Stomach (tissue), 9 donors: ENCODE results near the gene CUX1. TPM values are rescaled to one million over a fixed set of nuclear protein-coding genes. Genes with fewer than 3 reads are reported as not detected.
A peak's percentile ranks its signal among the peaks of the same experiment; 100 is the strongest.

Experiments
- DNase-seq, 2 donors: peaks; one replicate each; pipeline versions ENCODE4 v3.0.0 to v3.0.0-alpha.2; 2013 to 2019
- H3K27ac ChIP-seq, 5 donors: fragments of 200-600 bp in 4 of 5; sonication (generic) in 4 of 5; one replicate each; pipeline ENCODE4 v1.5.1; 2013 to 2019; ENCODE audit warnings: mild to moderate bottlenecking in 1 of 5, moderate library complexity in 1 of 5
- H3K27me3 ChIP-seq, 3 donors: fragments of 200-600 bp; sonication (generic); one replicate each; pipeline ENCODE4 v1.5.1; 2017 to 2019; ENCODE audit warnings: mixed run types in 1 of 3
- H3K36me3 ChIP-seq, 4 donors: fragments of 200-600 bp; sonication (generic); 1 replicate in 3 of 4; 2 replicates in 1 of 4; pipeline ENCODE4 v1.5.1; 2016 to 2019
- H3K4me1 ChIP-seq, 4 donors: fragments of 200-600 bp; sonication (generic); one replicate each; pipeline ENCODE4 v1.5.1; 2016 to 2019
- H3K4me3 ChIP-seq, 4 donors: fragments of 200-600 bp; sonication (generic) in 3 of 4; one replicate each; pipeline ENCODE4 v1.5.1; 2016 to 2019; ENCODE audit warnings: mild to moderate bottlenecking in 1 of 4
- H3K9me3 ChIP-seq, 4 donors: fragments of 200-600 bp; sonication (generic); one replicate each; pipeline ENCODE4 v1.5.1; 2016 to 2019
- CTCF ChIP-seq, 7 experiments: fragments of 450-650 bp in 4 of 7; fragments of 200-600 bp in 3 of 7; sonication (generic) in 3 of 7; IDR thresholded peaks; one replicate each; pipeline ENCODE4 v1.5.1; 2016 to 2019; ENCODE audit warnings: antibody characterized with exemption in 7 of 7, control low read depth in 2 of 7, mild to moderate bottlenecking in 1 of 7
- EP300 ChIP-seq: sonication (generic); formaldehyde crosslinking; IDR thresholded peaks from one replicate; pipeline ENCODE4 v1.6.1; 2017; ENCODE audit warnings: antibody characterized with exemption
- POLR2A ChIP-seq, 4 donors: fragments of 450-650 bp; IDR thresholded peaks; one replicate each; pipeline ENCODE4 v1.6.1; 2016; ENCODE audit warnings: antibody characterized with exemption in 4 of 4, control low read depth in 2 of 4, mild to moderate bottlenecking in 1 of 4, moderate library complexity in 1 of 4
- POLR2AphosphoS5 ChIP-seq, 3 donors: sonication (generic); formaldehyde crosslinking; IDR thresholded peaks; one replicate each; pipeline ENCODE4 v1.6.1; 2016; ENCODE audit warnings: antibody characterized with exemption in 3 of 3
- WGBS, 5 donors: extraction: QIAGEN DNeasy Blood & Tissue Kit in 3 of 5; methylation state at CpG; one replicate each; pipeline versions ENCODE4 v1.1.5 to v1.1.7; 2013 to 2018; 5-methylcytosine and 5-hydroxymethylcytosine counted together
- intact Hi-C: fragments of 100-400 bp; cut with DNase I; formaldehyde crosslinking; loops from one replicate; pipeline ENCODE4 v1.15.1; 2023; ENCODE audit warnings: low total_unique reads
- polyA plus RNA-seq, 3 donors: library from polyadenylated mRNA; stranded (reverse); fragments of 200-250 nt; gene quantifications; one replicate each; pipeline ENCODE4 v1.2.3, GENCODE V29; 2013
- total RNA-seq, 5 donors: library from RNA; depleted of rRNA; stranded (reverse); fragments of >200 nt; gene quantifications; one replicate each; pipeline versions ENCODE4 v1.1.0 to v1.2.3, GENCODE V29; 2014 to 2016
- donor health status: healthy with polysubstance abuse.
- donor health status: Bipolar disorder and iron deficiency.
- donor health status: healthy.

CUX1 gene
- total and polyA plus RNA-seq, 8 donors: 24.7 to 201 (median 54.7) TPM

DNA sequence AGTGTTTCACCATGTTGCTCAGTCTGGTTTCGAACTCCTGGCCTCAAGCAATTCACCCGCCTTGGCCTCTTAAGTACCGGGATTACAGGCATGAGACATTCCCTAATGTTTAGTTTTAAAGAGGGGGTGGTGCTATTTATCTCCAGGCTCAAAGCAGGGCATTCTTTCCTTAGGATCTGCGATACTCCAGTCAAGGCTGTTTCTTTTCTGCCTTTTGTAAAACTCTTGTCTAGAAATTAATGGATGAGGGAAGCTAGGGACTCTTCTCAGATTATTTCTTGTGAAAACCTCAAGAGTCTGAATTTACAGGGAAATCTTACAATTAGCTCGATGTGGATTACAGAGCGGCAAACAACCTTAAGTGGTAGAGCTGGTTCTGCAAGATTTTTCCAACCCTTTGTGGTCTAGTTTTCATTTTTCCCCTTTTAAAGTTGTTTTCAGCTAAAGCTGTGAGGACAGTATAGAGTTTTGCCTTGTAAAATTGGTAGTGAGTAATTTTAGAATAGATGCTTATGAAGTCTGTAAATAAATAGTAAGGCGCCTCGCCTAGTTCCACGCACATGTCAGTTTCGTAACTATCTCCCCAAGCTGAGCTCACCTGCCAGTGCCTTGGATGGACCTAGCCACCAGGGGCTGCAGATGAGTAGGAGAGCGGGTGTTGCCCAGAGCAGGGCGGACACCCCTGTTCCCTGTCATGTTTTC lies 53.1 kb downstream of the CUX1 start:
- Histone ChIP-seq H3K4me3 (peak overlapping the region in 1 of 4 donors; percentile 8), H3K9me3 (no peaks in the 10 kb centered on the region), H3K27ac (peak overlapping the region in 4 of 5 donors; percentile 20 to 71 (median 44)), H3K4me1 (peaks cover 13 to 64% (median 42%) of the 10 kb centered on the region in 4 donors), H3K36me3 (no peaks in the 10 kb centered on the region), H3K27me3 (no peaks in the 10 kb centered on the region)
- peak; percentile 31 to 80 for DNase-seq
- 27 to 54% (median 37%) methylated on average over 11 to 12 of the region's 12 CpGs for WGBS, 5 donors
- intact Hi-C loops: no loop called here
- no peak for TF ChIP-seq POLR2A (IDR thresholded peaks at IDR 0.05)
- no peak for TF ChIP-seq POLR2AphosphoS5 (IDR thresholded peaks at IDR 0.05)
- TF ChIP-seq EP300: no peak
- peak in 1 of 7 experiments; percentile 21 for TF ChIP-seq CTCF (IDR thresholded peaks at IDR 0.05)

GRCh38 chr7:101871351-101871750 lies 53.9 kb downstream of the CUX1 start:
- Histone ChIP-seq H3K9me3 (no peaks in the 10 kb centered on the region), H3K4me3 (no peak overlapping the region), H3K36me3 (no peaks in the 10 kb centered on the region), H3K27ac (peak overlapping the region in 2 of 5 donors; percentile 61 to 71), H3K4me1 (peaks cover 13 to 72% (median 45%) of the 10 kb centered on the region in 4 donors), H3K27me3 (no peaks in the 10 kb centered on the region)
- no peak for TF ChIP-seq EP300
- no peak for TF ChIP-seq POLR2AphosphoS5 (IDR thresholded peaks at IDR 0.05)
- no peak for TF ChIP-seq CTCF (IDR thresholded peaks at IDR 0.05)
- TF ChIP-seq POLR2A (IDR thresholded peaks at IDR 0.05): no peak
- intact Hi-C loops: no loop called here
- no peak for DNase-seq
- 85 to 96% (median 94%) methylated on average over 9 of the region's 9 CpGs for WGBS, 5 donors

- Histone ChIP-seq H3K4me1 (peaks cover 13 to 71% (median 50%) of the 10 kb centered on the region in 4 donors), H3K27ac (peak overlapping the region in 1 of 5 donors; percentile 2), H3K9me3 (no peaks in the 10 kb centered on the region), H3K27me3 (no peaks in the 10 kb centered on the region), H3K36me3 (no peaks in the 10 kb centered on the region), H3K4me3 (no peak overlapping the region)
- no peak for DNase-seq
- TF ChIP-seq EP300: no peak
- TF ChIP-seq CTCF (IDR thresholded peaks at IDR 0.05): no peak
- TF ChIP-seq POLR2A (IDR thresholded peaks at IDR 0.05): no peak
- TF ChIP-seq POLR2AphosphoS5 (IDR thresholded peaks at IDR 0.05): no peak
- intact Hi-C loops: no loop called here
- WGBS, 5 donors: 51 to 77% (median 69%) methylated on average over 5 of the region's 5 CpGs
These were observed 56.6 kb downstream of the CUX1 start for GRCh38 chr7:101874028-101874427.

- DNase-seq: no peak
- H3K36me3 ChIP-seq: no peaks in the 10 kb centered on the region
These were observed 57.9 kb downstream of the CUX1 start for GRCh38 chr7:101875283-101875846.

More at GRCh38 chr7:101875283-101875846, 57.9 kb downstream of the CUX1 start:
- H3K9me3 ChIP-seq: no peaks in the 10 kb centered on the region
- H3K27ac ChIP-seq: peak overlapping the region in 1 of 5 donors; percentile 32
- intact Hi-C loops: no loop called here
- no peaks in the 10 kb centered on the region for H3K27me3 ChIP-seq
- no peak overlapping the region for H3K4me3 ChIP-seq
- TF ChIP-seq EP300 (no peak), POLR2A (IDR thresholded peaks at IDR 0.05) (no peak)
- 64 to 74% (median 69%) methylated on average over 11 of the region's 11 CpGs for WGBS, 5 donors
- H3K4me1 ChIP-seq: peaks cover 2 to 68% (median 43%) of the 10 kb centered on the region in 4 donors
